ENCODE results near the gene WDFY4. TPM values are rescaled to one million over a fixed set of nuclear protein-coding genes. Genes with fewer than 3 reads are reported as not detected.

Gene WDFY4
- polyA plus RNA-seq, 1 experiment = not detected

DNA sequence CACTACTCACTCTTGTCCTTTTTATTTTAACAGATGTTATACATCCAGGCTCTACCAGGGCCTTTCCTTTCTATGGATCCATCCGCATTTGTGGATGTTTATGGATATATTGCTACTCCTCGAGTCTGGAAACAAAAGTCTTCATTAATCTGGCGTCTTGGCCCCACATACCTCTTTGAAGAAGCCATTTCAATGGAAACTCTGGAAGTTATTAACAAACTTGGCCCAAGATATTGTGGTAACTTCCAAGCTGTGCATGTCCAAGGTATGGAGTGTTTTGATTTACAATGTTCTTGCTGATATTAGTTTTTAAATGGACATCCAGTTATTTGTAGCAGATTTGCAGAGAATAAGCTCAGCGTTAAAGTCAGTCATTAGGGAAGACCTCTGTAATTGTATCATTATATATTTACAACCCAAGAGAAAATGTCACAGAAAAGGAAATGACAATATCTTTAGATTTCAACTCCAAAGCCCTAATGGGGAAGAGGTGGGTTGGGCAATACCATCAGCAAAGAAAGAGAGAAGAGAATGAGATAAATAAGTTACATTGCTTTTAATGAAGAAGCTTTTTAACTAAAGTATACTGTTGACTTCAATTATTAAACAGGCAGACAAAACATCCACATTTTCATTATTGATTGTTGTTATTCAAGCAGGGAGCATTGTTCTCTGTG lies 102.1 kb downstream of the WDFY4 start:
- DNase-seq (ENCODE audit: low read depth) = no peak
- no peaks in the 10 kb centered on the region for H3K36me3 ChIP-seq (ENCODE audit: control insufficient read depth, insufficient read depth, low read length)
- CTCF ChIA-PET = no interaction called here
- peaks cover 1% of the 10 kb centered on the region; the same call in 1 of the 2 replicates for H3K27me3 ChIP-seq (ENCODE audit: control insufficient read depth, insufficient read depth, low read length)
- no peak overlapping the region for H3K4me3 ChIP-seq (ENCODE audit: low read depth, low read length)
- POLR2A ChIA-PET = no interaction called here
- TF ChIP-seq, protein P1, sequence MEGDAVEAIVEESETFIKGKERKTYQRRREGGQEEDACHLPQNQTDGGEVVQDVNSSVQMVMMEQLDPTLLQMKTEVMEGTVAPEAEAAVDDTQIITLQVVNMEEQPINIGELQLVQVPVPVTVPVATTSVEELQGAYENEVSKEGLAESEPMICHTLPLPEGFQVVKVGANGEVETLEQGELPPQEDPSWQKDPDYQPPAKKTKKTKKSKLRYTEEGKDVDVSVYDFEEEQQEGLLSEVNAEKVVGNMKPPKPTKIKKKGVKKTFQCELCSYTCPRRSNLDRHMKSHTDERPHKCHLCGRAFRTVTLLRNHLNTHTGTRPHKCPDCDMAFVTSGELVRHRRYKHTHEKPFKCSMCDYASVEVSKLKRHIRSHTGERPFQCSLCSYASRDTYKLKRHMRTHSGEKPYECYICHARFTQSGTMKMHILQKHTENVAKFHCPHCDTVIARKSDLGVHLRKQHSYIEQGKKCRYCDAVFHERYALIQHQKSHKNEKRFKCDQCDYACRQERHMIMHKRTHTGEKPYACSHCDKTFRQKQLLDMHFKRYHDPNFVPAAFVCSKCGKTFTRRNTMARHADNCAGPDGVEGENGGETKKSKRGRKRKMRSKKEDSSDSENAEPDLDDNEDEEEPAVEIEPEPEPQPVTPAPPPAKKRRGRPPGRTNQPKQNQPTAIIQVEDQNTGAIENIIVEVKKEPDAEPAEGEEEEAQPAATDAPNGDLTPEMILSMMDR (IDR thresholded peaks at IDR 0.05; ENCODE audit: insufficient read depth, low read depth, low read length) = no peak

DNA sequence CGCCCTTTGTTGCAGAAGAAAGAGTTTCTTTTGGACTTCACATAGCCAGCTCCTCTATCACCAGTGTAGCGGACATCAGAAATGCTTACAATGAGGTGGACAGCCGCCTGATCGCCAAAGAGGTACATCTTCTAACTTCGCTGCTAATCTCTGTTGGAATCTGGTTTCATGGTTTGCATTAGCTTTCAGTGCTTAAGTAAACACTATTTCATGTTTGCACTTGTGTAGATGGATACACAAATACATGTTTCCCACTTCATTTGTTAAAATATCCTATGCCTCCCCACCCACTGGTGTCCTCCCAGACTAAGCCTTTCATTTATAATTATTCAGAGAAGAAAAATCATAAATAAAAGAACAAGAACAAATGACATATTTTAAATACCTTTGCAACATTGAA lies 103.9 kb downstream of the WDFY4 start:
- TF ChIP-seq, protein P1 (IDR thresholded peaks at IDR 0.05; ENCODE audit: insufficient read depth, low read depth, low read length) = no peak
- ChIA-PET POLR2A (no interaction called here), CTCF (interaction anchor here (0.7 kb wide), 1 partner anchor 9 kb away, joined by 3 read pairs; no protein-coding TSS in a partner anchor)
- Histone ChIP-seq H3K4me3 (ENCODE audit: low read depth, low read length) (no peak overlapping the region), H3K27me3 (ENCODE audit: control insufficient read depth, insufficient read depth, low read length) (peaks cover 1% of the 10 kb centered on the region; the same call in 1 of the 2 replicates), H3K36me3 (ENCODE audit: control insufficient read depth, insufficient read depth, low read length) (no peaks in the 10 kb centered on the region)
- DNase-seq (ENCODE audit: low read depth) = no peak

DNA sequence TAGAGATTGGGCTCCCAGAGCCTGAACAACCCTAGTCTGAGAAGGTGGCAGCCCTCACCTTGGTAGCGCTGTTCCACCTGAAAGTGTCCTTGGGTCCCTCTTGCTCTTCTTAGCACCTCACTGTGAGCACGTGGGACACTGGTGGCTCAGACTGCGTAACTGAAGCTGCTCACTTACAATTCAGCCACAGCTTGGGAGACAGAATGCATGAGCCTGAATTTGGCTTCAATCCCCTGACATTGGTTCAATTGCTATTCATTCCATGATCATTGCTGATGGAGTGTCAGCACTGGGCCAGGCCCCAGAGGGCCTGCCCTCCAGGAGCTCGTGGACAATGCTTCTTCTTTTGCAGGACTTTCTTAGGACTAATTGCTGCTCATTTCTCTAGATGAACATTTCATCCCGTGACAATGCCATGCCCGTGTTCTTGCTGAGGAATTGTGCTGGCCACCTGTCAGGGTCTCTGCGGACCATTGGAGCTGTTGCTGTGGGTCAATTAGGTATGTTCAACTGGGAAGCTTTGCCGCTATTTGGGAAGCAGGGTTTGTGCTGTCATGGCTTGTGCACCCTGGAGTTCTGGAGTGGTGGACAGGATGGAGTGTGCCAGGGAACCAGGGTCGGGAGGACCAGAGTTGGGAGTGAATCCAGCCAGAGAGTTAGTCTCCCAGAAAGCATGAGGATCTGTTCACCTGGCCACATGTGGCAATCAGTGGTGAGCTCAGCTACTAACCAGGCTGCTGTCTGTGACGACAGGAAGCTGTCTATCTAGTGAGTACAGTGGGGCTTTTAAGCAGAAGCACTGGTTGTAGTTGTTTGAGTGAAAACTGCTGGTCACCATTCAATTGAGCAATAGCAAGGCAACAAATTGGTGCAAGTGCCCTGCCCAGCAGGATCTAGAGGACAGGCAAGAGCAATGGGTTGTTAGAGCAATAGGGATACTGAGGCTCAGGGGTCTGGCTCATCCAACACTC lies 105.1 kb downstream of the WDFY4 start:
- Histone ChIP-seq H3K27me3 (ENCODE audit: control insufficient read depth, insufficient read depth, low read length) (peaks cover 1% of the 10 kb centered on the region; the same call in 1 of the 2 replicates), H3K4me3 (ENCODE audit: low read depth, low read length) (no peak overlapping the region), H3K36me3 (ENCODE audit: control insufficient read depth, insufficient read depth, low read length) (no peaks in the 10 kb centered on the region)
- DNase-seq (ENCODE audit: low read depth) = no peak
- ChIA-PET CTCF (no interaction called here), POLR2A (no interaction called here)
- TF ChIP-seq, protein P1 (IDR thresholded peaks at IDR 0.05; ENCODE audit: insufficient read depth, low read depth, low read length) = no peak

DNA sequence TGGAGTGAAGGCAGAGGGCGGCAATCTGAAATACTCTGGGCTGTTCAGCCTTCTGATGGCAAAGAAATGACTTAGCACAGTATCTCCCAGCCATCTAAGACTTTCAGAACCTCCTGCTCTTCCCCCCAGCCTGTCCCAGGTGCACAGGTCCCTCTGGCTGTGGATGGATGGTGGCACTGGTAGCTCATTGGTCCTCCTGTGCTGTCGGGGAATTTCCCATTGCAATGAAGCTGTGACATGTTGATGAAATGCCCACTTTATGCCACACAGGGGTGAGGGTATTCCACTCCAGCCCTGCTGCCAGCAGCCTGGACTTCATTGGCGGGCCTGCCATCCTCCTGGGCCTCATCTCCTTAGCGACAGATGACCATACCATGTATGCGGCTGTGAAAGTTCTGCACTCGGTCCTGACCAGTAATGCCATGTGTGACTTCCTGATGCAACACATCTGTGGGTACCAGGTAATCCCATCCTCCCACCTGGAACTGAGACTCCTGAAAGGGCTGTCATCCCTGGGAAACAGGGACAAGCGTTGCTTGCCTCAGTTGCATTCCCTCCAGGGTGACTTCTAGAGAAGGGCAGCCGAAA lies 105.9 kb downstream of the WDFY4 start:
- ChIA-PET CTCF (no interaction called here), POLR2A (no interaction called here)
- TF ChIP-seq, protein P1 (IDR thresholded peaks at IDR 0.05; ENCODE audit: insufficient read depth, low read depth, low read length) = no peak

More for the DNA sequence above, 105.9 kb downstream of the WDFY4 start:
- Histone ChIP-seq H3K27me3 (ENCODE audit: control insufficient read depth, insufficient read depth, low read length) (peaks cover 1% of the 10 kb centered on the region; the same call in 1 of the 2 replicates), H3K36me3 (ENCODE audit: control insufficient read depth, insufficient read depth, low read length) (no peaks in the 10 kb centered on the region), H3K4me3 (ENCODE audit: low read depth, low read length) (no peak overlapping the region)
- DNase-seq (ENCODE audit: low read depth) = no peak
